HFF-Myc (cell line): ENCODE measurements around the gene IGF1R.
A peak's percentile ranks its signal among the peaks of the same experiment; 100 is the strongest.

Source experiments
- DNase-seq: peaks from one replicate; pipeline ENCODE4 v3.0.0-alpha.2; 2011; ENCODE audit warnings: low read depth; ENCODE audit errors: extremely low read depth
- H3K4me3 ChIP-seq: replicated peaks from 2 replicates; pipeline ENCODE4 v1.5.1; 2011; ENCODE audit warnings: low read depth, mild to moderate bottlenecking, control low read depth, low read length
- TF ChIP-seq, protein P1 (sequence below): IDR thresholded peaks from 2 replicates; pipeline ENCODE4 v1.5.1; 2012; ENCODE audit warnings: mild to moderate bottlenecking, low read depth, low read length, control low read depth; ENCODE audit errors: missing control alignments

Gene IGF1R

GRCh38 chr15:98899272-98900021, 251.1 kb downstream of the IGF1R start:
- no peak overlapping the region for H3K4me3 ChIP-seq
- DNase-seq = no peak
- TF ChIP-seq, protein P1, sequence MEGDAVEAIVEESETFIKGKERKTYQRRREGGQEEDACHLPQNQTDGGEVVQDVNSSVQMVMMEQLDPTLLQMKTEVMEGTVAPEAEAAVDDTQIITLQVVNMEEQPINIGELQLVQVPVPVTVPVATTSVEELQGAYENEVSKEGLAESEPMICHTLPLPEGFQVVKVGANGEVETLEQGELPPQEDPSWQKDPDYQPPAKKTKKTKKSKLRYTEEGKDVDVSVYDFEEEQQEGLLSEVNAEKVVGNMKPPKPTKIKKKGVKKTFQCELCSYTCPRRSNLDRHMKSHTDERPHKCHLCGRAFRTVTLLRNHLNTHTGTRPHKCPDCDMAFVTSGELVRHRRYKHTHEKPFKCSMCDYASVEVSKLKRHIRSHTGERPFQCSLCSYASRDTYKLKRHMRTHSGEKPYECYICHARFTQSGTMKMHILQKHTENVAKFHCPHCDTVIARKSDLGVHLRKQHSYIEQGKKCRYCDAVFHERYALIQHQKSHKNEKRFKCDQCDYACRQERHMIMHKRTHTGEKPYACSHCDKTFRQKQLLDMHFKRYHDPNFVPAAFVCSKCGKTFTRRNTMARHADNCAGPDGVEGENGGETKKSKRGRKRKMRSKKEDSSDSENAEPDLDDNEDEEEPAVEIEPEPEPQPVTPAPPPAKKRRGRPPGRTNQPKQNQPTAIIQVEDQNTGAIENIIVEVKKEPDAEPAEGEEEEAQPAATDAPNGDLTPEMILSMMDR = no peak

DNA sequence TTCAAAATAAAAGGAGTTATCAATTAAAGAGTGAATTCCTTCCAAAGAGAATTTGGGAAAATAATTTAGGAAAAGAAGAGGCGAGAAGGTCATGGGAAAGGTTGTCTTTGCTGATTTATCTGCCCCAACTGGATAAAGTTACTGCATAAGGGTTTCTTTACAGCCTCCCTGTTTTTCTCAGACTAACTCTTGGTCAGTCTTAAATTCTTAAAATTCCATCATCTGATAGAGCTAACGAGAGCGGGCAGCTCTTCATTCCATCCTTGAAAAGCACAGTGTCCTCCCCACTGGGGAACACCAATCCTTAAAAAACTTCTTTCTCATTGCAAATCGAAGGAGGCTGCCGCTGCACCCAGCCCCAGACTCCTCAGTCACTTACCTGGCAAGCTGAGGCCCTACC, 252.0 kb downstream of the IGF1R start:
- TF ChIP-seq, protein P1 = no peak
- H3K4me3 ChIP-seq = no peak overlapping the region
- no peak for DNase-seq

DNA sequence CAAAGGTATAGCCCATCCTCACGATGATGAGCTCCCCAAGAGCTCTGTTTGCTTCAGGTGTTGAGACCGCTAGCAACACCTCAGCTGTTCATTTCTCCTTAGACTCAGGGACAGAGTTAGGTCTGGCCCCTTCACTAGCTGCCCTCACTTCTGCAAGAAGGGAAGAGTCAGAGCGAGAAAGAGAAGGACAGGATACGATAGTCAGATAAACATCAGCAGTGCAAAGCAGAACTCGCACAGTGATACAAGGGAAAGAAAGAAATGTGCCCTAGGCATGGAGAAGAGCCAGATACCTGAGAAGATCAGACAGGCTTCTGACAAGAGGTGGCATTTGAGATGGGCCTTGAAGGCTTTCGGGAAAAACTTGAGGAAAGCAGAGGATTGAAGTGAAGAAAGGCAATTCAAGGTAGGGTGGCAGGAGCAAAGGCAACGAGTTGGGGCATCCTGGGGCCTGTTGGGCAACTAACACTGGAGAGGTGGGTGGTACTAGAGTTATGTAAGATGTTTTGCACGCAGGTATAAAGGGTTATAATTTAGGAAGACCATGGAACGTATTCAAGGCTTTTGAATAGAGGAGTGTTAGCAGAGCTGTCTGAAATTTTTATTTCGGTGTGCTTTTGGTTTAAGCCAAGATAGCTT, 253.2 kb downstream of the IGF1R start:
- TF ChIP-seq, protein P1 = no peak
- DNase-seq = no peak
- H3K4me3 ChIP-seq = no peak overlapping the region

- DNase-seq = no peak
- TF ChIP-seq, protein P1 = no peak
- H3K4me3 ChIP-seq = no peak overlapping the region
Measured at GRCh38 chr15:98902931-98903330, 254.6 kb downstream of the IGF1R start.

- H3K4me3 ChIP-seq = no peak overlapping the region
- TF ChIP-seq, protein P1 = no peak
- DNase-seq = no peak
Measured at GRCh38 chr15:98903377-98904018, 255.2 kb downstream of the IGF1R start.

DNA sequence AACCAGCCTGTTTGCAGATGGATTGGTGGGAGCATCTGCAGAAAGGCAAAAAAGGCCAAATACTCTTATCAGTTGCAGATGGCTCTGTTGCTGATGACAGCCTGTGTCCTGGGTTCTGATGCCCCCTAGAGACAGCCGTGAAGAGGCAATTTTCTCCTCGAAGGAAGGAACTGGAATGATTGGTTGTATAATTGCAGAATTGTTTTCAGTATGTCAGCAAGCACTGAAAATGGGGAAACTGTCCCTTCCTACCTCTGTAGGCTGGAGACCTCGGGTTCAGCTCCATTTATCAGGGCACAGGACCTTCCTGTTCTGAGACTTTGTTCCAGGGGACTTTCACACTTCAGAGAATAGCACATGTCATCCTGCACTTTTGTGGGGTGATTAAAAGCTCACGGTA, 256.2 kb downstream of the IGF1R start:
- TF ChIP-seq, protein P1 = peak; percentile 77
- no peak overlapping the region for H3K4me3 ChIP-seq
- no peak for DNase-seq
